HG03575 (cell line): ENCODE results near the gene ATP5F1A.
"Not testable (repeated sequence)": the region's sequence is repeated elsewhere in the genome, so short reads cannot be mapped to it uniquely, and the experiment has no call there.

Experiments
- ATAC-seq: cut with Tn5 transposase; IDR thresholded peaks from one replicate; pipeline ENCODE4 v1.9.1; 2021; ENCODE audit not compliant: unreplicated experiment, insufficient number of reproducible peaks, low FRiP score; ENCODE audit errors: extremely low read depth

Gene ATP5F1A

GRCh38 chr18:46053368-46054095 lies 44.6 kb downstream of the ATP5F1A start:
- ATAC-seq, result no peak

- ATAC-seq, result no peak
These were observed 46.2 kb downstream of the ATP5F1A start for GRCh38 chr18:46051731-46052461.

- no peak for ATAC-seq
These were observed 47.8 kb downstream of the ATP5F1A start for GRCh38 chr18:46050268-46050667.

- ATAC-seq, result no peak
These were observed 49.5 kb downstream of the ATP5F1A start for GRCh38 chr18:46048641-46049040.

- ATAC-seq, result not testable (repeated sequence)
These were observed 50.7 kb downstream of the ATP5F1A start for GRCh38 chr18:46047369-46047768.

GRCh38 chr18:46046688-46047087 lies 51.4 kb downstream of the ATP5F1A start:
- no peak for ATAC-seq

- ATAC-seq, result no peak
These were observed 52.0 kb downstream of the ATP5F1A start for GRCh38 chr18:46046126-46046525.

GRCh38 chr18:46042571-46043123 lies 55.4 kb downstream of the ATP5F1A start:
- no peak for ATAC-seq

GRCh38 chr18:46040747-46041104 lies 57.4 kb downstream of the ATP5F1A start:
- ATAC-seq, result no peak

- no peak for ATAC-seq
These were observed 57.9 kb downstream of the ATP5F1A start for GRCh38 chr18:46040033-46040746.

GRCh38 chr18:46037512-46038305 lies 60.4 kb downstream of the ATP5F1A start:
- no peak for ATAC-seq

- no peak for ATAC-seq
These were observed 62.1 kb downstream of the ATP5F1A start for GRCh38 chr18:46035696-46036680.

- ATAC-seq, result no peak
These were observed 63.9 kb downstream of the ATP5F1A start for GRCh38 chr18:46034230-46034629.

GRCh38 chr18:46031741-46032140 lies 66.4 kb downstream of the ATP5F1A start:
- no peak for ATAC-seq
